Stimulated activated naive CD4-positive, alpha-beta T cell (primary cell): Measurements from ENCODE around the gene BRWD1.

Experiments
- DNase-seq, 6 experiments: peaks; one replicate each; lab custom pipeline; 2025; lab: John Stamatoyannopoulos, UW

Gene BRWD1

DNA sequence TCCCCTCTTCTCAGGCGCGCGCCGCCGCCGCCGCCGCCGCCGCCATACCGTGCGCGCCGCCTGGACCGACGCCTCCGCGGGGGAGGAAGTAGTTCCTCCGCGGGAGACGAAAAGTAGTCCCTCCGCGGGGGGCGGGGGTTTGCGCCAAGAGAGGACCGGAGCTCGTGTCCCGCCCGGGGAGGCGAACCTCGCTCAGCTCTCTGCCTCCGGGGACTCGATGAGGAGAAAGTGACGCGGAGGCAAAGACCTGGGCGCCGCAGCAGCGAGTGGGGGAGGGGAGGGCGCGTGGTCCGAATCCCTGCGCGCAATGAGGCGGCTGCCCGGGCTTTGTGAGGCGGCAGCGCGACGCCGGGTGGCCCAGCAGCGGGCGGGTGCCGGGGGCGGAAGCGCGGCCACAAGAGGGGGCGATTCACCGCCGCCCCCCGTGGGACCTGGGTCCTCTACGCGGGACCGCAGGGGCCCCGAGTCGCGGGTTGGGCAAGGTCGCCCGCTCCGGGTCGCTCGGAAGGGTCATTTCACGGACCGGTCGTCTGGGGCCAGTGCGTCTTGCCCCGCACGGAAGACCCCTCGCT lies at the start of gene BRWD1:
BRWD1 (minus strand) TSS at position 62 of the 572 bp plus-strand sequence. CDS start 141 bp downstream, outside the sequence.
- DNase-seq: peak; percentile 70 to 98 (median 76)

DNA sequence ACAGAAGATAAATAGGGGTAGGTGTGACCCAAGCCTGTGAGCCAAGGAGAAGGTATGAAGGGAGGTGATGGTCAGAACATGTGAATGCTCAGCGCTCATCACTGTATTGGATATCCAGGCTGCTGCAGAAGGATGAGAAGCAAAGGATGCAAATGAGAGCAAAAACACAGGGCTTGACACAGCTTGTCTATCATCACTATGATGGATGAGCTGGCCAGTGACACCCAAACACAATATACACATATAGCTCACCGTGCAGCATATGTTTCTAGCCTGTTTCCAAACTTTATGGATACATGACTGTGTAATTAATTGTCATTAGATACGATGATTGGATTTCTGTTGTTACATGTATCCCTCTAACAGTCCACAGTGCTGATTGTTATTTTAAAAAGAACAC lies 49.3 kb upstream of the BRWD1 start:
- DNase-seq: no peak

DNA sequence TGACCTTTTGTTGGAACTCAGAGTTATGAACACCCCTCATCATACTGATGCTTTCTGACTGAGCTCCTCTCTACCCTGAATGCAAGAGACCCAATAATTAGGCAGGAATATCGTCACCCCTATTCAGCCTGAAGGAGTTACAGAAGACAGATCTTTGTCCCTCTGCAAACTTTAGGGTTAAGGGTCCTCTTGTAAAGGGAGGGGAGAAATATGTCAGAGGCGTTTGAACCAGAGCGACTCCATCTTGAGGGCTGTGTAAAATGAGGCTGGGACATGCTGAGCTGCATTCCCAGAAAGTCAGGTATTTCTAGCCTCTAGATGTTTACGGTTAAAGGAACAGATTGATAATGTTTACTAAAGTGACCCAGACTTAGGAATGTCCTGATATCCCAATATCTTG lies 46.0 kb upstream of the BRWD1 start:
- no peak for DNase-seq

DNA sequence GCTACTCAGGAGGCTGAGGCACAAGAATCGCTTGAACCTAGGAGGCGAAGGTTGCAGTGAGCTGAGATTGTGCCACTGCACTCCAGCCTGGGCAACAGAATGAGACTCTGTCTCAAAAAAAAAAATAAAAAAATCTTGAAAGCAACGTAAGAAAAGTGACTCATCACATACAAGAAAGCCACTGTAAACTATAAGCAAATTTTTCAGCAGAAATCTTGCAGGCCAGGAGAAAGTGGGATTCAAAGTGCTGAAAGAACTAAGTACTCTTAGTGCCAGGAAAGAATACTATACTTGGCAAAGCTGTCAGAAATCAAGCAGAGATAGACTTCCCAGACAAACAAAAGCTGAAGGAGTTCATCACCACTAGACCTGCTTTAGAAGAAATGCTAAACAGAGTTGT lies 39.9 kb upstream of the BRWD1 start:
- no peak for DNase-seq

DNA sequence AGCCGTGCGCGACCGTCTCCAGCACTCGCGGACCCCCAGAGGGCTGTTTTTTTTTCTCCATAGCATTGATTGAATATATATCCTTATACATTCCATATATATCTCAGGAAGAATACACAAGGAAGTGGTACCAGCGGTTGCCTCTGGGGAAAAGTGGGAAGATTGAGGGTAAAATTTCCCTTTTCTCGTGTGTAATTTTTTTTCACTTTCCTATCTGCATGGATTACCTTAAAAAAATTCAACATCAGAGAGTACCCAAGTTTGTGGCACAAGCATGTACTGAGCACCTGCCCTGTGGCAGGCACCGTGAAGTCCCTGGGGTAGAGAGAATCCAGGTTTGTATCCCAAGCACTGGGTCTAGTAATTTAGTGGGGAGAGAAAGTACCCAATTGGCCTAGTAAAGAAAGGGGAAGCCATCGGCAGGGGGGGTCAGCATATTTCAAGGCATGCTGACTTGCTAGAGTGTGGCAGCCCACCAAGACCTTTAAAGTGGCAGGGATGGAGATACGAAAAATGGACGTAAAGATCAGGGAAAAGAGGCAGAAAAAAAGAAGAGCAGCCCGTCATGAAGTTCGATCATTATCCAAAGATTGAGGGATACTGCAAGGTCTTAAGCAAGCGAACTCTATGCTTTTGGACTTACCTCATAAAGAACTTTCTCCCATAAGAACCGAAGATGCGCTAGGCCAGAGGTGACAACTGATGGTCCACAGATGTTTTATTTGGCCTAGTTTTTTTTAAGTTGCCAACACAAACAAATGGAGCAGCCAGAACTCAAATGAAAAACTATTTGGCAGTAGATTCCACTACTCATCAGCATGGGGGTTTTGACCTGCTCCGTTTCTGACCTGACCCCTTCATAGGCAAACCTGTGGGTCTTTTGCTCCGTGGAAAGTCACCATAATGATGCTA lies 36.9 kb upstream of the BRWD1 start:
- no peak for DNase-seq

DNA sequence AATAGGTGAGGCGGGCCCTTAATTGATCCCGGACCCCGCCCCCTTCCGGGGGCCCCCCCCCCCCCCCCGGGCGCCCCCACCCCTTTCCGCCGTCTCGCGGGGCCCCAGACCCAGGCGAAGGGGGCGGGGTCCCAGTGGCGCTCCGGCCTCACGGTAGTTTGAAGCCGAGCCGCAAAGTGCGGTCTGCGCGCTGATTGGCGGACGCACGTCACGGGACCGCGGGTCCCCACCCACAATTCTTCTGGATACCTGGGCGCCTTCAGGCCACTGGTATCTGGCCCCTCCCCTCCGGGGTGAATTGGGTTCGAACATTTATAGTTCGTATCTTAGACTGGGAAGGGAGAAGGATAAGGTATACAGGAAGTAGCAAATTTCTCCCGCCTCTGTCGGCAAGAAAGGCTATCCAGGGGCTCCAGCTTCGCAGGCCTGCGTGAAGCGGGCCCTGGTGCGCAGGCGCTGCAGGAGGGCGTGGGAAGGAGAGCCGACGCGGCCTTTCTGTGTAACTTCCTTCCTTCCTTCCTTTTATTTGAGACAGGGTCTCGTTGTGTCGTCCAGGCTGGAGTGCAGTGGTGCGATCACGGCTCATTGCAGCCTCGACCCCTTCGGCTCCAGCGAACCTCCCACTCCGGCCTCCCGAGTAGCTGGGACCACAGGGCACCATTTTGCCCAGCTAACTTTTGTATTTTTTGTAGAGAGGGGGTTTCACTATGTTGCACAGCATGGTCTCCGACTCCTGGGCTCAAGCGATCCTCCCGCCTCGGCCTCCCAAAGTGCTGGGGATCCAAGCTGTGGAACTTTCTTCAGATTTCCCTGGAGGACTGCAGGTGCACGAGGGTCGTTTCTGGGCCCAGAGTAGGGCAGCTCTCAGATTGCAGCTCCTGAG lies 36.0 kb upstream of the BRWD1 start:
- DNase-seq: peak; percentile 94 to 97 (median 96)

DNA sequence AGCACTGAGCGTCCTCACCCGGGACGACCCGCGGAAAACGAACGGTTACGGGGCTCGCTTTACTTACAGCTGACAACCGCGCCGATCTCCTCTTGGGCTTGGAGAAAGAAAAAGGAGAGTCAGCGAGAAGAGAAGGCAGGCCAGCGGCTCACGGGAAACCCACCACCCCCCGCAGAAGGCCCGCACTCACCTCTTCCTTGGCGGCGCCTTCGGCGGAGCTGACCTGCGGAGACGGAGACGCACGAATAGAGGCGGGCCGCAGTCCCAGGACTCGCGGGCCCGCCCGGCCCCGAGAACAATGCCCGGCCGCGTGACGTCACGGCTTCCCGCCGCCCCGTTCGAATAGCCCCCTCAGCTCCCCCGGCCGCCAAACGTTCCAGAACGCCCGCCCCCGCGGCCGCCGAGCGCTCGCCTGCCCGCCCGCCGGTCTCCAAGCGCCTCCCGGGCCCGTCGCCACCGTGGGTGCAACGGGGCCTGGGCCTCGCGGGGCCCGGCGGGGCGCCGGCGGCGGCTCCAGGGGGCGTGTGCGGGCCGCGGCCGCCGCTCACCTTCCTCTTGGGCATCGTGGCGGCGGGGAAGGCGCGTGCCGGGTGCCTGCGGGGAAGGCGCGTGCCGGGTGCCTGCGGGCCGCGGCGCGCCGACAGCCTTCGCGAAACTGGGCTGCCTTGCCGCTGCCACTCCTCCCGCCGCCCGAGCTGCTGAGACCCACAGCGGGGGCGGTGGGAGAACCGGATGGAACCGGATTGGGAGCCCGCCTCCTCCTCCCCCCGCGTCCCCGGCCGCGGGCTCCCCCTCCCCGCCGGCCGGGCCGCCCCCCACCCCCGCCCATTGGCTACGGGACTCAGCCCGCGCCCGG lies 35.2 kb upstream of the BRWD1 start, which contains the start of gene HMGN1:
HMGN1 (minus strand) TSS at position 734 of the 856 bp plus-strand sequence; CDS start at position 563, 171 bp downstream.
- peak; percentile 92 to 96 (median 94) for DNase-seq

DNA sequence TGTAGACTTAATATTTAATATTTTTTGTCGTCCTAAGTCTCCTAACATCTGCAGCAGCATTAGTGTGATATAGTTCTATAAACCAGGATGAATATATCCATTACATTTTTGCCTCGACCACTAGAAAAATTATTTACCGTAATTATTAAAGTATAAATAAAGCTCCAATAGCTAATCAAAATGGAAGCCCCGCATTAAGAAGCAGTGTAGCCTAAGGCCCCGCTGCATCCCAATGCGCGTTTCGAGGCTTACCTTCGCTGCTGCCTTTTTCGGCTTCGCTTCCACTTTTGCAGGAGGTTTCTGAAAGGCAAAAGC lies 34.6 kb upstream of the BRWD1 start:
- peak in 1 of 6 experiments; percentile 29 for DNase-seq

DNA sequence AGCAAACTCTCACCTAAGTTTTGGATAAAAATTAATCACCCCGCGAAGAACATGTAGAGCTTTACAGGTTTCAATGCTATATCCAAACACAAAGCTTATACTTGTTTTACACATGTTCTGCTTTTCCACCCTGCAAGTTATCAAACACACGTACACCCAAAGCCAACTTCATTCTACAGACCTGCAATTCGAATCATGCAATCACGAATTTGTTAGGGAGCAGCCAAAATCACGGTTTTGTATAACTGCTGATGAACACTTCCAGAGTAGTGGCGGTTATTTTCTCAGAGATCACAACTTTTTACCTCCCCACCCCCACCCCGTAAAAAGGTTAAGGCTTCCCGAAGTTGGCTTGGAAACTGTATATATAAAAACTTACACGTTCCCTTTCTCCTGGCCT lies 34.1 kb upstream of the BRWD1 start:
- no peak for DNase-seq

DNA sequence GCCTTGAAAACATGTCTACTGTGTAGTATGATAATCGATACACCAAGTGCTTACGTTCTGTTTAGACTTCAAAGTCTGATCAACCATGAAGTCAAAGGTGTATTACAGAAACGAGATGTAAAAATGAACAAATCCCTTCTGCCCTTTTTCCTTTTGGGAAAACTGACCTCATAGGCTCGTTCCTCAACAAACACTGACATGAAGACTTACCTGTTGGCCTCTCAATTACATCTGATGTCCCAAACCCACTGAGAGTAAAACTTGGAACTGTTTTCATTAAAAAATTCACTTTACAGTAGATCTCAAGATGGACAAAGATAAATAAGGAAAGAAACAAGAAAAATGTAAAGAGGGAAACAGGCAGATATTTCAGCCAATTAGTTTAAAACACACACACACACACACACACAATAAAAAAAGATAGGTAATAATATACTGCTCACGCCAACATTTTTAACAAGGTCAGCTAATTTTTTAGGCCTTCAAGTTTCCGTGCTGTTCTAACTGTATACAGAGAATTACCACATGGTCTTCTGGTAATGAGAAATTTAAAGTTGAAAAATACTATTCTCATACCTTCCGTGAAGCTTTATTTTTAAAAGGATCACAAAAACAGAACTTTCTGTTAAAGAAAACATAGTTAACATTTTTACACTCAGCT lies 33.4 kb upstream of the BRWD1 start:
- DNase-seq: no peak

DNA sequence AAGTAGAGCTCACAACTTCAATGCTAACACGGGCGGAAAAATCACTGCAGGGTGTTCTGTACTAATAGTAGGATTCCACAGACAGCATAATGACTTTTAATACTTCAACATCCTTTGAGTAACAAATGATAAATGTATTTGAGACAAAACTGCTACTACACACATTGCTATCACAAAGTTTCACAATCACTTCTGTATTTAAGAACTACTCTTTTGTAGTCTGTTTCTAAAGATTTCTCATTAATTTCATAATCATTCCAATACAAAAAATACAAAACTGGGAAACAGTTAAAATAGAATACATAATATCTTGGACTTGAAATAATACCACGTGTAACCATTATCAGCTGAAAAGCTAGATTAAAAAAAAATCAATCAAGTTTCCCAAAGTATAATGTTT lies 32.8 kb upstream of the BRWD1 start:
- no peak for DNase-seq

DNA sequence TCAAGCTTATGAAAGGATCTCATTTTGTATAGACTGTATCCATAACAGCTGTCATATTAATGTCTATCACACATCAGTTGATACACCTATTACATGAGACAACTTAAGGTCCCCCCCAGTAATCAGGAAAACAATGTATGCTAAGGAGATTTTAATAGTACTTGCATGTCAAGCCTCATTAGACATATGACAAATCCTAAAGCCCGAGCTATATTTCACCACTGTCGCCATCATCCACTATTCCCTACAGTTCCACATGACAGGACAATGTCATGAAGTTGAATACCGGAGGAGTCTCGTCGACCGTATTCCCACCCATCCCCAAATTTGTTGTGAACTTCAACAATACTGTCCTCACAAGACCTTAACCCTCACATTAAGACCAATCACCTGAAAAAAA lies 32.0 kb upstream of the BRWD1 start:
- DNase-seq: no peak

DNA sequence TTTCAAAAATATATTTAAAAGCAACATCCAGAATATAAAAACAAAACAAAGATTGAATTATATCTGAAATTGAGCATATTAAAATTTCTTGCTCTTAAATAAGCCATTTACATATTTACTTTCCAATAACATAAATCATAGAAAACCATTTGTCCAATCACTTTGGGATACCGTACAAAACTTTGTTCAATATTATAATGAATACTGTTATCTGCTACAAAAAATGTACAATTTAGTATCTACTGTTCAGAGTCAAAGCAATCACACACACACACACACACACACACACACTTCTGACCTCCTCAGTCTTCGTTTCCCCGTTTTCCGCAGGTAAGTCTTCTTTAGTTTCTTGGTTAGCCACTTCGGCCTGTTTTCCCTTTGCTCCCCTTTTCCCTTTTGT lies 31.4 kb upstream of the BRWD1 start:
- no peak for DNase-seq

DNA sequence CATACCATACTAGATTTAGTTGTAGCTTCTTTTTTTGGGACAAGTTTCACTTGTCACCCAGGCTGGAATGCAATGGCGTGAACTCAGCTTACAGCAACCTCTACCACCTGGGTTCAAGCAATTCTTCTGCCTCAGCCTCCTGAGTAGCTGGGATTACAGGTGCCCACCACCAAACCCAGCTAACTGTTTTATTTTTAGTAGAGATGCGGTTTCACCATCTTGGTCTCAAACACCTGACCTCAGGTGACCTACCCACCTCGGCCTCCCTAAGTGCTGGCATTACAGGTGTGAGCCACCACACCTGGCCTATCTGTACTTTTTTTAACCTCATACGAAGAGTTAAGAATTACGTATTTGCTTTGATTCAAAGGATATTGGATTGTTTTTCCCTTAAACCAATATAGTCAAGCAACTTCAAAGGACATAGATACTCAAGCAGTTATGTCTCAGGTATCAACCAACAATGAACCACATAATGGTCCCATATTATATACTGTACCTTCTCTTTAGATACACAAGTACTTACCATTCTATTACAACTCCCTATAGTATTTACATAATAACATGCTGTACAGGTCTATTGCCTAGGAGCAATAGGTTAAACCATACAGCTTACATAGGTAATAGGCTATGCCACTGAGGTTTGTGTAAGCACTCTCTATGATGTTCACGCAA lies 28.0 kb upstream of the BRWD1 start:
- no peak for DNase-seq

DNA sequence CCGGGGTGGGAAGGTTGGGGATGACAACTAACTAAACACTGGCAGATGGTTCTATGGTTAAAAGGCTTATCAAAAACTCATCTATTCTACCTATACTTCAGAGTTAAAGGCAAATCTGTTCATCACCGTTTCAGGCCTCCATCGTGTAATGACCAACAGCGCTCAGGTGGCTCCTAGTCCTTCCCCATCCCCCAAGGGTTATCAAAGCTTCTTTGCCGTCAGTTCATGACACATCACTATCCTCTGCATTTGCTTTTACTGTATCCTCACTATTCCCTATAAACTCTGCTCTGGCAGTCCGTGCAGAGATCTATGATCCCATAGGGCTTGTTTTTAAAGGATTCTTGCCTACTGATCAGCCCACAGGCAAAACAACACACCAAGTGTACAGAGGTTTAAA lies 27.3 kb upstream of the BRWD1 start:
- no peak for DNase-seq

DNA sequence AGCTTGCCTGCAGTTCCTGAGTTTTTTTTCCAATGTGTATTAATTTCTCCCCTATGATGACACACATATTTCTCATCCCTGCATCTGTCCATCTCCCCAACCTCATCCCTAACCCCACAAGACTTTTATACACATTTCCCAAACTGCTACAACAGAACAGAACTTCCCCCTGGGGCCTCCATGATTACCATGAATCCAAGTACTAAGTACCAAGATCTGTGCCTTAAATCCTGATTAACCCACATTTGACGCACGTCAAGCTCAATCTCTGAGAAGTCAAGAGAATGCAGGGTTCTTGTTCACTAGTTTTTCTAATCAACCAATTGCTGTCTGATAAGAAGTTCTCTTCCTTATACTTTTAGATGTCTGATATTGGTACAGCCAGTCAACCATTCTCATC lies 25.8 kb upstream of the BRWD1 start:
- DNase-seq: no peak

DNA sequence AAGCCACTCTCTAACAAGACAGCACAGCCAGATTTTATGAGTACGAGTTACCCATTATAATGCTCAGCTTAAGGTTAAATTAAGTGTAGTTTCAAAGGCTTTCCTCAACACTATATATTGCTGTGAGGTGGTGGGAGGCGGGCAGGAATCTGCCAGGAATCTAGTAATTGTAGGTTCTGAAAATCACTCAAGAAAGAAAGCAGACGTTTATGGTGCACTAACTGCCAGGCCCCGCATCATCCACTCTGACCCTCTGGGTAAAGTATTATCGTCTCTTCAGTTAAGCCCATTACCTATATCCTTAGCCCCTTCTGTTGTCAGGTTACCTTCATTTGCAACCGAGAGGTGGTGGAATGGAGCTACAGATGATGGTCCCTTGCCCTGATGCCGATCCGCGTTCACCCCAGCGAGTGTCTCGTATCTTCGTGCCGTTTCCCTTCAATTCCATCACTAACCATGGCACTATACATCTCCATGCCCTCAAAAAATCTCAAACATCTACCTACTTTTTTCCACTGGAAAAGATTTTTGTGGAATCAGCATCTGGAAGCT lies 23.1 kb upstream of the BRWD1 start:
- DNase-seq: no peak

DNA sequence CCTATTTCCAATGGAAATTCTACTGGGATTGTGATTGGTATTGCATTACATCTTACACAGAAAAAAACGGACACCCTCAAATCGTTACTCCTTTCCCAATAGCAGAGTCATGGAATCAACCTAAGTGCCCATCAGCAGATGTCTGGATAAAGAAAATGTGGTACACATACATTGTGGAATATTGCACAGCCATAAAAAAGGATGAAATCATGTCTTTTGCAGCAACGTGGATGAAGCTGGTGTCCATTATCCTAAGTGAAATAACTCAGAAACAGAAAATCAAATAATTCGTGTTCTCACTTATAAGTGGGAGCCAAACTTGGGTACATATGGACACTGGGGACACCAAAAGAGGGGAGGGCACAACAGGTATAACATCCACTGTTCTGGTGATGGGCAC lies 21.2 kb upstream of the BRWD1 start:
- DNase-seq: no peak

DNA sequence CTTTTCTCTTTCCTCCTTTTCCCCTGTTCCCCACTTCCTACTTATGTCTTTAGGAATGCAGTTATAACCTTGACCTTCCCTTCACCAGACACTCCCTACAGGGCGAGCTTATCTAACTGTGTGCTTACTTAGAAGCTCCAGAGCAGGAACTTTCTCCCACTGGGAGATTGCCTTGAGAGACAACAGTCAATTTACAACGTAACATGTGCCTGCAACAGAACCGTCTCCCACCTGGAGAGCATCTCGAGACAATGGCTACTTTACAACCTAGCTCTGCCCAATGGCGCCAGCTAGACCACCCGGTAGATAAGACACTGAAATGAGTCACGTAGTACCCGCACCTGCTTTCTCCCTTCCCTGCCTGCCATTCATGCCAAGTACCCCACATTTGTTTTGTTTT lies 18.7 kb upstream of the BRWD1 start:
- DNase-seq: no peak

DNA sequence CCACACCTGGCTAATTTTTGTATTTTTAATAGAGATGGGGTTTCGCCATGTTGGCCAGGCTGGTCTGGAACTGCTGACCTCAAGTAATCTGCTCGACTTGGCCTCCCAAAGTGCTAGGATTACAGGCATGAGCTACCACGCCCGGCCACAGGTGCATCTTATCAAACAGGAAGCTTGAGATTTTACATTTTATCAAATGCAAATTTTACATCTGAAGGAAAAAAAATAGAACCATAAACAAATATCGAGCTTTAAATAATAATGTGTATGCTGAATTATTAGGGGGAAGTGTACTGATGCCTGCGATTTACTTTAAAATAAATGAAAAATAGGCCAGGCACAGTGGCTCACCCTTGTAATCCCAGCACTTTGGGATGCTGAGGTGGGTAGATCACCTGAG lies 16.6 kb upstream of the BRWD1 start:
- DNase-seq: no peak
